Naive thymus-derived CD4-positive, alpha-beta T cell (primary cell): ENCODE results near the gene SERPINB13. TPM values are rescaled to one million over a fixed set of nuclear protein-coding genes. Genes with fewer than 3 reads are reported as not detected.

Experiments used
- ATAC-seq: fragments of 150-1000 bp; cut with Tn5 transposase; 2 replicates; pipeline ENCODE4 v1.10.0; 2021; ENCODE audit warnings: mild to moderate bottlenecking, moderate library complexity
- CTCF ChIA-PET: fragments of 350-600 bp; sonication (Branson Sonifier 250); formaldehyde crosslinking; loops from one replicate; lab custom pipeline; 2021; ENCODE audit warnings: antibody characterized with exemption; lab: Charles Lee
- POLR2A ChIA-PET: fragments of 350-600 bp; sonication (Branson Sonifier 250); formaldehyde crosslinking; loops from one replicate; lab custom pipeline; 2021; ENCODE audit warnings: antibody characterized with exemption, inconsistent platforms; lab: Charles Lee
- DNase-seq, 9 donors: peaks; one replicate each; pipeline versions ENCODE4 v3.0.0 to v3.0.0-alpha.2; 2020 to 2022; ENCODE audit warnings: mixed read lengths in 1 of 9
- H3K27ac ChIP-seq: one replicate; pipeline ENCODE4 v1.7.0; 2013; ENCODE audit warnings: mild to moderate bottlenecking, low read depth, low read length, moderate library complexity
- H3K27me3 ChIP-seq, 2 donors: one replicate each; pipeline ENCODE4 v1.7.0; 2013; ENCODE audit warnings: low read length in 2 of 2, mild to moderate bottlenecking in 2 of 2, moderate library complexity in 2 of 2; ENCODE audit not compliant: control insufficient read depth in 2 of 2, insufficient read depth in 2 of 2
- H3K36me3 ChIP-seq, 3 experiments: 1 replicate in 2 of 3; 2 replicates in 1 of 3; pipeline ENCODE4 v1.7.0; 2013; ENCODE audit warnings: low read length in 3 of 3, mild to moderate bottlenecking in 3 of 3, moderate library complexity in 1 of 3; ENCODE audit not compliant: insufficient read depth in 3 of 3, control insufficient read depth in 2 of 3
- H3K4me1 ChIP-seq, 2 donors: one replicate each; pipeline ENCODE4 v1.7.0; 2013; ENCODE audit warnings: low read length in 2 of 2, mild to moderate bottlenecking in 2 of 2, moderate library complexity in 1 of 2; ENCODE audit not compliant: control insufficient read depth in 2 of 2, insufficient read depth in 2 of 2
- H3K4me3 ChIP-seq: 2 replicates; pipeline ENCODE4 v1.7.0; 2013; ENCODE audit warnings: mild to moderate bottlenecking, low read length
- H3K9me3 ChIP-seq, 3 experiments: 1 replicate in 2 of 3; 2 replicates in 1 of 3; pipeline ENCODE4 v1.7.0; 2013; ENCODE audit warnings: low read length in 3 of 3; ENCODE audit not compliant: control insufficient read depth in 2 of 3
- H3K27ac Mint-ChIP-seq, 9 donors: one replicate each; pipeline ENCODE4 v1.8.0; 2020 to 2022; ENCODE audit warnings: mixed read lengths in 9 of 9, mild to moderate bottlenecking in 8 of 9, moderate library complexity in 5 of 9, inconsistent platforms in 2 of 9
- H3K27me3 Mint-ChIP-seq, 5 donors: one replicate each; pipeline ENCODE4 v1.8.0; 2021 to 2022; ENCODE audit warnings: mixed read lengths in 5 of 5, mild to moderate bottlenecking in 1 of 5
- H3K36me3 Mint-ChIP-seq, 5 donors: one replicate each; pipeline ENCODE4 v1.8.0; 2020 to 2022; ENCODE audit warnings: mixed read lengths in 5 of 5, mild to moderate bottlenecking in 3 of 5, inconsistent platforms in 1 of 5
- H3K4me1 Mint-ChIP-seq, 7 donors: one replicate each; pipeline ENCODE4 v1.8.0; 2020 to 2022; ENCODE audit warnings: mixed read lengths in 7 of 7, mild to moderate bottlenecking in 3 of 7, inconsistent platforms in 1 of 7
- H3K4me3 Mint-ChIP-seq, 10 donors: one replicate each; pipeline ENCODE4 v1.8.0; 2020 to 2022; ENCODE audit warnings: mild to moderate bottlenecking in 10 of 10, mixed read lengths in 10 of 10, moderate library complexity in 6 of 10, inconsistent platforms in 2 of 10
- H3K9me3 Mint-ChIP-seq, 11 donors: one replicate each; pipeline ENCODE4 v1.8.0; 2020 to 2022; ENCODE audit warnings: mixed read lengths in 11 of 11, mild to moderate bottlenecking in 4 of 11, inconsistent platforms in 1 of 11, moderate library complexity in 1 of 11
- intact Hi-C, 2 donors: fragments of 100-400 bp; cut with micrococcal nuclease; formaldehyde crosslinking; loops; one replicate each; pipeline ENCODE4 v1.15.1; 2023
- polyA plus RNA-seq, 2 donors: library from polyadenylated mRNA; unstranded; fragments of 300-500 nt; fragmentation: Illumina TruSeq; gene quantifications; one replicate each; pipeline ENCODE4 v1.2.3, GENCODE V29; 2021
- total RNA-seq, 6 experiments: library from RNA in 5 of 6; stranded (reverse) in 5 of 6; gene quantifications; 1 replicate in 5 of 6; 2 replicates in 1 of 6; pipeline ENCODE4 v1.2.3 and lab custom pipeline; 2021 to 2026

SERPINB13 gene
- total and polyA plus RNA-seq, 7 experiments from 2014 or later = not detected

GRCh38 chr18:63588909-63589308, 1.8 kb downstream of the SERPINB13 start:
- Mint-ChIP-seq H3K9me3 (peaks cover 0 to 2% (median 0%) of the 10 kb centered on the region in 11 donors), H3K27me3 (peaks cover 0 to 21% (median 14%) of the 10 kb centered on the region in 5 donors), H3K36me3 (no peaks in the 10 kb centered on the region), H3K4me3 (no peak overlapping the region), H3K4me1 (peaks cover 0 to 4% (median 0%) of the 10 kb centered on the region in 7 donors), H3K27ac (no peak overlapping the region)
- Histone ChIP-seq H3K4me3 (no peak overlapping the region), H3K9me3 (no peaks in the 10 kb centered on the region), H3K27me3 (no peaks in the 10 kb centered on the region), H3K36me3 (no peaks in the 10 kb centered on the region), H3K27ac (no peak overlapping the region), H3K4me1 (no peaks in the 10 kb centered on the region)
- DNase-seq (no peak), ATAC-seq (no peak)
- intact Hi-C loops = no loop called here
- ChIA-PET POLR2A (no interaction called here), CTCF (no interaction called here)

- H3K36me3 ChIP-seq = no peaks in the 10 kb centered on the region
- Mint-ChIP-seq H3K27ac (no peak overlapping the region), H3K9me3 (peaks cover 0 to 2% (median 0%) of the 10 kb centered on the region in 11 donors), H3K27me3 (peaks cover 0 to 13% (median 9%) of the 10 kb centered on the region in 5 donors), H3K36me3 (no peaks in the 10 kb centered on the region), H3K4me3 (no peak overlapping the region), H3K4me1 (peaks cover 0 to 4% (median 0%) of the 10 kb centered on the region in 7 donors)
- no peaks in the 10 kb centered on the region for H3K4me1 ChIP-seq
- intact Hi-C loops = no loop called here
- ChIA-PET POLR2A (no interaction called here), CTCF (no interaction called here)
- no peaks in the 10 kb centered on the region for H3K27me3 ChIP-seq
- H3K27ac ChIP-seq = no peak overlapping the region
- DNase-seq (no peak), ATAC-seq (peak; percentile 40)
- no peaks in the 10 kb centered on the region for H3K9me3 ChIP-seq
- no peak overlapping the region for H3K4me3 ChIP-seq
Measured at GRCh38 chr18:63590373-63590772, 3.2 kb downstream of the SERPINB13 start.

- Histone ChIP-seq H3K4me1 (no peaks in the 10 kb centered on the region), H3K9me3 (no peaks in the 10 kb centered on the region), H3K4me3 (no peak overlapping the region), H3K36me3 (no peaks in the 10 kb centered on the region), H3K27ac (no peak overlapping the region), H3K27me3 (no peaks in the 10 kb centered on the region)
- Mint-ChIP-seq H3K36me3 (no peaks in the 10 kb centered on the region), H3K4me1 (no peaks in the 10 kb centered on the region), H3K27ac (no peak overlapping the region), H3K9me3 (peaks cover 0 to 2% (median 0%) of the 10 kb centered on the region in 11 donors), H3K27me3 (peaks cover 0 to 9% (median 2%) of the 10 kb centered on the region in 5 donors), H3K4me3 (no peak overlapping the region)
- intact Hi-C loops = no loop called here
- CTCF ChIA-PET = no interaction called here
- DNase-seq (no peak), ATAC-seq (no peak)
- POLR2A ChIA-PET = no interaction called here
Measured at GRCh38 chr18:63590966-63591695, 4.0 kb downstream of the SERPINB13 start.

- Histone ChIP-seq H3K36me3 (no peaks in the 10 kb centered on the region), H3K4me3 (no peak overlapping the region), H3K27me3 (no peaks in the 10 kb centered on the region), H3K27ac (no peak overlapping the region), H3K9me3 (no peaks in the 10 kb centered on the region), H3K4me1 (no peaks in the 10 kb centered on the region)
- ChIA-PET CTCF (no interaction called here), POLR2A (no interaction called here)
- intact Hi-C loops = no loop called here
- H3K27ac Mint-ChIP-seq = no peak overlapping the region
- no peak overlapping the region for H3K4me3 Mint-ChIP-seq
- DNase-seq (no peak), ATAC-seq (no peak)
- peaks cover 0 to 2% (median 0%) of the 10 kb centered on the region in 11 donors for H3K9me3 Mint-ChIP-seq
- H3K36me3 Mint-ChIP-seq = no peaks in the 10 kb centered on the region
- peaks cover 0 to 9% (median 0%) of the 10 kb centered on the region in 5 donors for H3K27me3 Mint-ChIP-seq
- H3K4me1 Mint-ChIP-seq = no peaks in the 10 kb centered on the region
Measured at GRCh38 chr18:63591725-63592124, 4.6 kb downstream of the SERPINB13 start.

GRCh38 chr18:63592471-63592870, 5.3 kb downstream of the SERPINB13 start:
- H3K27ac ChIP-seq = no peak overlapping the region
- peaks cover 0 to 9% (median 0%) of the 10 kb centered on the region in 5 donors for H3K27me3 Mint-ChIP-seq
- no peak overlapping the region for H3K27ac Mint-ChIP-seq
- no peaks in the 10 kb centered on the region for H3K9me3 ChIP-seq
- no peak overlapping the region for H3K4me3 ChIP-seq
- no peaks in the 10 kb centered on the region for H3K27me3 ChIP-seq
- ChIA-PET POLR2A (no interaction called here), CTCF (no interaction called here)
- H3K9me3 Mint-ChIP-seq = peaks cover 0 to 2% (median 0%) of the 10 kb centered on the region in 11 donors
- intact Hi-C loops = no loop called here
- ATAC-seq = no peak
- no peaks in the 10 kb centered on the region for H3K36me3 Mint-ChIP-seq
- H3K4me3 Mint-ChIP-seq = no peak overlapping the region
- no peaks in the 10 kb centered on the region for H3K4me1 Mint-ChIP-seq
- no peaks in the 10 kb centered on the region for H3K36me3 ChIP-seq
- no peaks in the 10 kb centered on the region for H3K4me1 ChIP-seq
- no peak for DNase-seq

- Histone ChIP-seq H3K4me1 (no peaks in the 10 kb centered on the region), H3K36me3 (no peaks in the 10 kb centered on the region), H3K4me3 (no peak overlapping the region), H3K27me3 (no peaks in the 10 kb centered on the region), H3K9me3 (no peaks in the 10 kb centered on the region), H3K27ac (no peak overlapping the region)
- Mint-ChIP-seq H3K36me3 (no peaks in the 10 kb centered on the region), H3K27me3 (peaks cover 0 to 17% (median 0%) of the 10 kb centered on the region in 5 donors), H3K4me1 (no peaks in the 10 kb centered on the region), H3K9me3 (no peaks in the 10 kb centered on the region), H3K27ac (no peak overlapping the region), H3K4me3 (no peak overlapping the region)
- ChIA-PET CTCF (no interaction called here), POLR2A (no interaction called here)
- intact Hi-C loops = no loop called here
- ATAC-seq (no peak), DNase-seq (no peak)
Measured at GRCh38 chr18:63596964-63597363, 9.8 kb downstream of the SERPINB13 start.

GRCh38 chr18:63603355-63603754, 16.2 kb downstream of the SERPINB13 start:
- ChIA-PET POLR2A (no interaction called here), CTCF (no interaction called here)
- H3K27me3 Mint-ChIP-seq = peaks cover 3 to 20% (median 15%) of the 10 kb centered on the region in 5 donors
- H3K9me3 Mint-ChIP-seq = peaks cover 0 to 2% (median 0%) of the 10 kb centered on the region in 11 donors
- no peak overlapping the region for H3K27ac Mint-ChIP-seq
- ATAC-seq (no peak), DNase-seq (no peak)
- Histone ChIP-seq H3K27me3 (no peaks in the 10 kb centered on the region), H3K27ac (no peak overlapping the region), H3K36me3 (no peaks in the 10 kb centered on the region), H3K4me1 (no peaks in the 10 kb centered on the region), H3K4me3 (no peak overlapping the region), H3K9me3 (no peaks in the 10 kb centered on the region)
- intact Hi-C loops = no loop called here
- no peaks in the 10 kb centered on the region for H3K4me1 Mint-ChIP-seq
- H3K4me3 Mint-ChIP-seq = no peak overlapping the region
- H3K36me3 Mint-ChIP-seq = no peaks in the 10 kb centered on the region
